NCI-H2196 treated with DMSO at 0.1 percent for 48 hours (cell line): Measurements from ENCODE around the gene ZNF530.

Source experiments
- DNase-seq: peaks from one replicate; lab custom pipeline; 2025; ENCODE audit not compliant: unreplicated experiment; lab: John Stamatoyannopoulos, UW

The ZNF530 gene

DNA sequence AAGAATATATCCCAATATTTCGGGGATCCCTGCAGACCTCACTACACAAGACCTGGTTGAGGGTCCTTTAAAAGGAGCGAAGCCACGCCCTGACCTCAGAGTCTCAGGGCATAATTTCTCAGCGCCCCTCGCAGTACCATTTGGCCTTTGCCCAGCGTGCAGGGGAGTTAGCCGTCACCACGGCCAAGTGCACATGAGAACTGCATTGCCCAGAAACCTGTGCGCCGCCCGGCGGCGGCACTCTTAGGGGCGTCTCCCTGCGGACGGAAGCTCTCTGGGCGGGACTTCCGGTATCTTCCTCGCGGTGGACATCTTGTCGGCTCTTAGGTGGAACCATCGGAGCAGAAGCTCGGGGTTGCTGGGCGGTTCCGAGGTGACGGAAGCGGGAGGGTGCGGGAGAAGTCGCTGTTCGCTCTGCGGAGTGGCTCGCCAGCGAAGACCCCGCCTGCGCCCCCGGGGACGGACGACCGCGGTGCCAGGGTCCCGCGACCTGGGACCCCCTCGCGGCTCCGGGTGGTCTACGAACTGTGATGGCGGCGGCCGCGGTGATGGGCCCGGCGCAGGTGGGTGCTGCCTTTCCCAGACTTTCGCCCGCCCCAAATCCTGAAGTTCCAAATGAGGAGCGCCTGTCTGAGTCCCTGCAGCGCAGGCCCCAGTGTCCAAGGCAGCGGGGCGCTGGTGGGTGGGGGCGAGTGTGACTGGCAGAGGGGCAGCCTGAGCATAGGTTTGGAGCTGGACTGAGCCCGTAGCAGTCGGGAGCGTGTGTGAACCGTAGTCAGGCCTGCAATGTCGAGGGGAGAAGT lies 14.5 kb downstream of the ZNF530 start, which contains the start of gene ZNF134:
Gene ZNF134, plus strand, starts transcription at position 302 of the 803 bp plus-strand sequence. CDS start 5,227 bp downstream, outside the sequence.
- peak; percentile 78 for DNase-seq

DNA sequence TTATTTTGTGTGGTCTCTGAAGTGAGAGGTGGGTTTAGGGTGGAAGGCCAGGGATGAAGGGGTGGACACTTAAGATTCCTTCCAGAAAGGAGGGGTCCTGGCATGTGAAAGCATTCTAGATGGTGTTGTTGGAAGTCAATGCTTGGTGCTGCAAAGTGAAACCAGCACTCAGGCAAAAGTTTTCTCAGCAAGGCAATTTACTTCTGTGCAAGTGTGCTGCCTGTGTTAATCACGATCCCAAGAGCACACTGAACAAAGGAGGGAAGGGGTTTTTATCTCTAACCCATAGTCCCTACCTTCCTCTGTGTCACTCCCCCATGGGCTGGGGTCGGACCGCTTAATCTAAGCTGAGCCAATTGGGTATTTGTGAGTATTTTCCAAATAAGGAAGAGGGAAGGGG lies 15.7 kb downstream of the ZNF530 start:
- DNase-seq = no peak

- no peak for DNase-seq
These were observed 21.1 kb downstream of the ZNF530 start for GRCh38 chr19:57620673-57621348.

DNA sequence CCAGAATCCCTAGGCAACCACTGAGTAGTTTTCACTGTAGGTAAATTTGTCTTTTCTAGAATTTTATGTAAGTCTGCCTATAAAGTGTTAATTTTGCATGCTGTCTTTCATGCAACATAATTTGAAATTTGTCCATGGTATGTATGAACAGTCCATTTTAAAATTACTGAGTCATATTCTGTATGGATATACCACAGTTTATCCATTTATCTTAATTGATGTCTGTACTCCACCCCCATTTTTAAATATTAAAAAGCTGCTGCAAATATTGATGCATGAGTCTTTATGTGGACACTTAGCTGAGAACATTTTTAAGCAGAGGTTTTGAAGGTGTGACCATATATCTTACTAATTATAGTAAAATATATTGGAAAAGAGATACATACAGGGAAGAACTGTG lies 23.4 kb downstream of the ZNF530 start:
- no peak for DNase-seq

DNA sequence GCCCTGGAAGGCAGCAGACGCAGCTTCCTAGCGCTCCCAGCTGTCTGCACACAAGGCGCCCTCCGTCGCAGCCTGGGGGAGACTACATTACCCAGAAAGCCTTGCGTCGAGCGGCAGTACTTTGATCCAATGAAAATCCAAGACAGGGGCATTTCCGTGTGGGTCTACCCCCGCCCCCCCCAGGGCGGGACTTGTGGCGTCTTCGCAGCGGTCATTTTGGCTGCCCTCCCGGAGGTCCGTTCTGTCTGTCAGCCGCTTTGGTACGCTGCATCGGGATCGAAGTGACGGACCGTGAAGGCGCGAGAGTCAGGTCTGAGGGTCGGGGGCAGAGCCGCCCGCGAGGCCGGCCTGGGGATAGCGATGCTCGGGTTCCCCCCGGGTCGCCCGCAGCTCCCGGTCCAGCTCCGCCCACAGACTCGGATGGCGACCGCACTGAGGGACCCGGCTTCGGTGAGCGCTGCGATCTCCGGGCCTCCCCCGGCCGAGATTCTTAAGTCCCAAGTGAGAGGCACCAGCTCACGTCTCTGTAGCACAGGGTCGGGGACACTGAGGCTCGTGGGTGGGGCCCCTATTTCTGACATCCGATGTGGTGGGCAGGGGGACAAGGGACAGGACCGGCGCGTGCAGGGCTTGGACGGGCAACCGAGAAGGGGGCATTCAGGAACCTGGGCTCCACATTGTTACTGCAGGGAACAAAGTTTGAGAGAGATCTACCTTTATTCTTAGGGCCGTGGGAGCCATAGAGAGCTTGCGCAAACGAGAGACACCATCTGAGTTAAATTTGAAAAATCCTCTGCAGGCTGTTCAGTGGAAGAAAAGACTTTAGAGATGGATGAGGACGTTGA lies 33.5 kb downstream of the ZNF530 start, which contains the start of gene ZNF211:
Gene ZNF211, plus strand, starts transcription at position 182 of the 845 bp plus-strand sequence. Its CDS starts 179 bp downstream, at position 361.
- DNase-seq = peak; percentile 90

DNA sequence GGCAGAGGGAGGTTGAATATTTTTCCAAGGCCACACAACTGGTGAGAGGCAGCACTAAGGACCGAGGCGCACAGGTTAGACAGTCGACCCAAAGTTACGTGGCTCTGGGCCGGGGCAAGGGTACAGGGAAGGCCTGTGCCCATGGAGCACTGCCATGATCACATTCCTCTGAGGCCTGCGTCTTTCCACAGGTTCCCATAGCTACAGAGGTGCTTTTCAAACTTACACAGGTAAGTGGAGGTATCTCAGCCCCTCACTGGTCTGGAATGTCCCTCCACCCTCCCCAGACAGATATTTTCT lies 34.1 kb downstream of the ZNF530 start:
- no peak for DNase-seq

GRCh38 chr19:57637379-57637778 lies 37.7 kb downstream of the ZNF530 start:
- no peak for DNase-seq

DNA sequence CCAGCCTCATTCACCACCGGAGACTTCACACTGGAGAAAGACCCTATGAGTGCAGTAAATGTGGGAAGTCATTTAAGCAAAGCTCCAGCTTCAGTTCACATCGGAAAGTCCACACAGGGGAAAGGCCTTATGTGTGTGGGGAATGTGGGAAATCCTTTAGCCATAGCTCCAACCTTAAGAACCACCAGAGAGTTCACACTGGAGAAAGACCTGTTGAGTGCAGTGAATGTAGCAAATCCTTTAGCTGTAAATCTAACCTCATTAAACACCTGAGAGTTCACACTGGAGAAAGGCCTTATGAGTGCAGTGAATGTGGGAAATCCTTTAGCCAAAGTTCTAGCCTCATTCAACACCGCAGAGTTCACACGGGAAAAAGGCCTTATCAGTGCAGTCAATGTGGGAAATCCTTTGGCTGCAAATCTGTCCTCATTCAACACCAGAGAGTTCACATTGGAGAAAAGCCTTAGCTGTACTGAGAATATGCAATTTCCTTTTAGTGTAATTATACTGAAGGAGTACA lies 42.1 kb downstream of the ZNF530 start:
- DNase-seq = no peak

GRCh38 chr19:57642396-57643046 lies 42.8 kb downstream of the ZNF530 start:
- DNase-seq = no peak

DNA sequence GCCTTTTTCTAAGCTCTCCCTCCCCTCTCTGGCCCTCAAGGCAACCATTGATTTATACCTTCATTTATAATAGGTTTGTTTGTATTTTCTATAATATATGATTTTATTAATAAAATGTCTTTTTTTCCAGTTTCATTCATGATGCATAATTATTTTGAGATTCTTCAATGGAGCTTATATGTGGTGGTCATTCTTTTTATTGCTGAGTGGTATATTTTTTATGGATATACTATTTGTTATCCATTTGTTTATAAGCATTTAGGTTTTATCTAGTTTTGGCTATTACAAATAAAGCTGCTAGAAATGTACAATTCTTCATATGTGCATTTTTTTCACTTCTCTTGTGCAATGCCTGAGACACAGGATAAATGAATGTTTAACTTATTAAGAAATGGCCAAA lies 44.0 kb downstream of the ZNF530 start:
- no peak for DNase-seq

GRCh38 chr19:57648331-57649003 lies 48.8 kb downstream of the ZNF530 start:
- no peak for DNase-seq

DNA sequence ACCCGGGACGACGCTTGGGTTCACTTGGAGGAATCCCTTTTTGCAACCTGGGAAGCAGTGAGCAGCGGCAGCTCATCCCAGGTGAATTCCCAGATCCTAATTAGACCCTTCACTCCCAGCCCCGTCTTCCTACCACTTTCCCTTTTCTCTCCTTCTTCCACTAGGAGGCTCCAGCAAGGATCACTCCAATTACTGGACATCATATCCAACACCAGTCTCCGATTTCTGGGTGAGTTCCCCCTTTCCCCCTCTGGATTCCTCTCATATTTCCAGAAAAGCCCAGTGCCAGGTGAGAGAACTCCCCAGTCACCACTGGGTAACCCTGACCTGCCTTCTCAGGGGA lies 51.9 kb downstream of the ZNF530 start:
- no peak for DNase-seq

GRCh38 chr19:57653689-57654088 lies 54.0 kb downstream of the ZNF530 start:
- no peak for DNase-seq

DNA sequence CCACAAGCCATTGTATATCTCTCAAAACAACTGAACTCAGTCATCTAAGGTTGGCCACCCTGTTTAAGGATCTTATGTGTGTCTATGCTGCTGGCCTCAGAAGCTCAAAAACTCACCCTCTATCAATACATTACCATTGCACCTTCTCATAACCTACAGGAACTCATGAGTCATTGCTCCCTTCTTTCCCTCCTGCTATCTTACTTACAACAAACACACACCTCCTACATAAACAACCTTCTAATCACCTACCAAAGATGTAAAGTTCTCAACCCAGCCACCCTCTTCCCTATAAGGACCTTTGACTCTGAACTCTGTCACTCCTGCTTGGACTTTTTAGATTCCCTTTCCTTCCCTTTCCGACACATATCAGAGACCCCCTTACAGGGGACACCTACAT lies 55.8 kb downstream of the ZNF530 start:
- DNase-seq = no peak

DNA sequence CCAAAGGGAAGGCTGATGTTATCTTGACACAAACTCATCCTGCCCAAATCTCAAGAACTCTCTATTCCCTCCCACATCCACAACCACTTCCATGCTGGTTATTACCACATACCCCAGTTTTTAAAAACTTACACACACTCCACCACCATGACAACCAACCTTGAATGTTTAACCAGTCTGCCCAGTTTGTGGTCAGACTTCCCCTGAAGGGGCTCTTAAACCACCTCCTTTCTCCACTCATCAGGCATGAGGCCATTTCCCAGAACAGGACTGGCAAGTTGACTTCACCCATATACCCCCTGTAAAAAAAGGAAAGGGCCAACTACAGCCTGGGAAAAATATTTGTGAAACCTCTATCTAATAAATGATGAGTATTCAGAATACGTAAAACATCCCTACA lies 56.7 kb downstream of the ZNF530 start:
- no peak for DNase-seq
